Activated effector memory CD4-positive, alpha-beta T cell treated with Interleukin-2 at 50 U/mL for 16 hours (primary cell): ENCODE data around the gene SPG11.
"Not testable (repeated sequence)": the region's sequence is repeated elsewhere in the genome, so short reads cannot be mapped to it uniquely, and the experiment has no call there.

Experiments used
- DNase-seq: peaks from one replicate; pipeline ENCODE4 v3.0.0-alpha.2; 2020

The SPG11 gene

GRCh38 chr15:44550256-44550655 lies 113.2 kb downstream of the SPG11 start:
- no peak for DNase-seq

- DNase-seq = not testable (repeated sequence)
Observed at GRCh38 chr15:44549152-44549551, 114.3 kb downstream of the SPG11 start.

GRCh38 chr15:44545913-44546802 lies 117.3 kb downstream of the SPG11 start:
- DNase-seq = no peak

GRCh38 chr15:44544745-44545144 lies 118.7 kb downstream of the SPG11 start:
- not testable (repeated sequence) for DNase-seq

- DNase-seq = no peak
Observed at GRCh38 chr15:44542596-44542995, 120.9 kb downstream of the SPG11 start.

DNA sequence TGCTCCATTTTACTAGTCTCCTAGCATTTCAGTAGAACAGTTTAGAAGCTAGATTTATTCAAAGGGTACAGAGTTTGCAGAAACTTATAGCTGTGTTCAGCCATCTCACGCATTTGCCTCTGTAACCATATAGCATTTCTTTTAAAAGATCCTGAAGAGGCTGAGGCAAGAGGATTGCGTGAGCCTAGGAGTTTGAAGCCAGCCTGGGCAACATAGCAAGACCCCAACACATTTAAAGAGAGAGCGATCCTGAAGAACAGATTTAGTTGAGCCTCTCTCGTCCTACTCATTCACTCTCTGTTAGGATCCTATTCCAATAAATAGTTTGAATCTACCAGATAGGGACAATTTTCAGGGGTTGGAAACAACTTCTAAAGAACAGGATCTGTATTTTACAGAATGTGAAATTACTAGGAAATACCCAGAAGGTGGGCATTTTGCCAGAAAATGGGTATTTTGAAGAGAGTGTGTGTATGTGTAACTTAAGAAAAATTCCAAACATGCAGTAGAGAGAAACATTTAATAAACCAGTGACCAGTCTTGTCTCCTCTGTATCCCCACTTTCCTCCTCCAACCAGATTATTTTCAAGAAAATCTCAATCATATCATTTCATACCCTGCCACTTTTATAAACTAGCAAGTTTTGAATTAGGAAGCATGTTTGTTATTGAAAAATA lies 122.0 kb downstream of the SPG11 start:
- no peak for DNase-seq

- no peak for DNase-seq
Observed at GRCh38 chr15:44537735-44538240, 125.7 kb downstream of the SPG11 start.

- peak; percentile 93 for DNase-seq
Observed at GRCh38 chr15:44536962-44537734, 126.3 kb downstream of the SPG11 start, which contains the start of gene EIF3J. TSS of gene EIF3J (plus strand) at chr15:44537147. CDS start at chr15:44537195, 48 bp downstream.

- DNase-seq = no peak
Observed at GRCh38 chr15:44536302-44536961, 127.0 kb downstream of the SPG11 start.

DNA sequence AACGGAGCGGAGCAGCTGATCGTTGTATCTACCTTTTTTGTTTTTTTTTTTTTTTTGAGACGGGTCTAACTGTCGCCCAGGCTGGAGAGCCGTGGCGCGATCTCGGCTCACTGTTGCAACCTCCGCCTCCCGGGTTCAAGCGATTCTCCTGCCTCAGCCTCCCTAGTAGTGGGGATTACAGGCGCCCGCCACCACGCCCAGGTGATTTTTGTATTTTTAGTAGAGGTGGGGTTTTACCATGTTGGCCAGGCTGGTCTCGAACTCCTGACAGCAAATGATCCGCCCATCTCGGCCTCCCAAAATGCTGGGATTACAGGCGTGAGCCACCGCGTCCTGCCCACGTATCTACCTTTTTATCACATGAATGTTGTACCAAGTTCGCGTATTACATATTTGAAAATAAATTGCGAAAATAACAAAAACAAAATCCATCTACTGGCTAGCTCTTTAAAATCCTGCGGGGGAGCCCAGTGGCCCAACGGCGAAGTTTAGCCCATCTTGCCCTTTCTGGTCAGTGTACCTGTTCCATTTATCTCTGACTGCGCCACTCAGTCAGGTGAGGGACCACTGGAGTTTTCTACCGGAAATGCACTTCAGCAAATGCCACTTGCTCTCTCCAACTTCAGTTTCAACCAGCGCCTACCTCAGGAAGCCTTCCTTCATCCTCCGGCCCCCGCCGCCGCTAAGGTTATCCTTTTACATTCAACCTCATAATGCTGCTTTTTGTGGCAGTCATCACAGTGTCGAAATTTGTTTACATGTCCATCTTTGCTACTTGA lies 127.8 kb downstream of the SPG11 start:
- peak; percentile 8 for DNase-seq

DNA sequence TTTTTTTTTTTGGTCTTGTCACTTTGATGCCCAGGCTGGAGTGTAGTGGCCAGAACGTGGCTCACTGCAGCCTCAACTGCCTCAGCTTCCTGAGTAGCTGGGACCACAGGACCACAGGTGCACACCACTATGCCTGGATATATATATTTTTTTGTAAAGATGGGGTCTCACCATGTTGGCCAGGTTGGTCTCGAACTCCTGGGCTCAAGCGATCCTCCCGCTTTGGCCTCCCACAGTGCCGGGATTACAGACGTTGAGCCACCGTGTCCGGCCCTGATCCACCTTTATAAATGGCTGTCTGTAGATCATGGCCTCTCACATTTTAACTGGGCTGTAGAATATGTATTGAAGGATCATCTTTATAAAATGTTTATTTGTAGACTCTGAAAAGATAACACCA lies 128.4 kb downstream of the SPG11 start:
- no peak for DNase-seq

DNA sequence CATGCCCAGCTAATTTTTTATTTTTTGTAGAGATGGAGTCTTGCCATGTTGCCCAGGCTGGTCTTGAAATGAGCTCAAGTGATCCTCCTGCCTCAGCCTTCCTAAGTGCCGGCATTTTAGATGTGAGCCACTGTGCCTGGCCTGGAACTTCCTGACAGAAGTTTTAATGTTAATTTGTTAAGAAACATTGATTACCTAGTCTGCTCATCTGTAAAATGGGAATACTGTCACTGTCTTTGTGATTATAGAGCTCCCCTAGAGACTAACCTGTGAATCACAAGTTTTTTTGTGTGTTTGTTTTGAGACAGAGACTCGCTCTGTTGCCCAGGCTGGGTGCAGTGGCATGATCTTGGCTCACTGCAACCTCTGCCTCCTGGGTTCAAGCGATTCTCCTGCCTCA lies 130.8 kb downstream of the SPG11 start:
- no peak for DNase-seq

DNA sequence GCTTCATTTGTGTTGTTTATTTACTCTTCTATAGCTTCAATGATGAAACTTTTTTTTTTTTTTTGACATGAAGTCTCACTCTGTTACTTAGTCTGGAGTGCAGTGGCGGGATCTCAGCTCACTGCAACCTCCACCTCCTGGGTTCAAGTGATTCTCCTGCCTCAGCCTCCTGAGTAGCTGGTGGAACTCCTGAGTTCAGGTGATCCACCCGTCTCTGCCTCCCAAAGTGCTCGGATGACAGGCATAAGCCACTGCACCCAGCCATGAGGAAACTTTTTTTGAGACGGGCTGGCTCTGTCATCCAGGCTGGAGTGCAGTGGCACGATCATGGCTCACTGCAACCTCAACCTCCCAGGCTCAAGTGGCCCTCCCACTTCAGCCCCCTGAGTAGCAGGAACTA lies 131.2 kb downstream of the SPG11 start:
- not testable (repeated sequence) for DNase-seq

GRCh38 chr15:44530653-44531052 lies 132.8 kb downstream of the SPG11 start:
- no peak for DNase-seq

GRCh38 chr15:44529864-44530604 lies 133.4 kb downstream of the SPG11 start:
- no peak for DNase-seq

GRCh38 chr15:44527241-44527640 lies 136.2 kb downstream of the SPG11 start:
- no peak for DNase-seq

GRCh38 chr15:44525018-44525417 lies 138.4 kb downstream of the SPG11 start:
- DNase-seq = no peak

GRCh38 chr15:44519537-44519936 lies 143.9 kb downstream of the SPG11 start:
- no peak for DNase-seq

GRCh38 chr15:44516436-44516835 lies 147.0 kb downstream of the SPG11 start:
- DNase-seq = no peak
